ENCODE data around the gene NOMO2.
"Not testable (repeated sequence)": the region's sequence is repeated elsewhere in the genome, so short reads cannot be mapped to it uniquely, and the experiment has no call there.

- TF ChIP-seq HEYL (CRISPR knock-in tag; IDR thresholded peaks at IDR 0.05); CTCF (IDR thresholded peaks at IDR 0.05); EP300 (IDR thresholded peaks at IDR 0.05); POLR2A (IDR thresholded peaks at IDR 0.05; ENCODE audit: low read length); ESRRA (IDR thresholded peaks at IDR 0.05; ENCODE audit: borderline replicate concordance, low read length); ZFP36 (IDR thresholded peaks at IDR 0.05; ENCODE audit: borderline replicate concordance, partially characterized antibody); MAX (IDR thresholded peaks at IDR 0.05); ZC3H11A (IDR thresholded peaks at IDR 0.05); RFX5 (IDR thresholded peaks at IDR 0.05); CHD4 (IDR thresholded peaks at IDR 0.05; ENCODE audit: borderline replicate concordance); PHF8 (IDR thresholded peaks at IDR 0.05; ENCODE audit: borderline replicate concordance, low read depth); BHLHE40 (IDR thresholded peaks at IDR 0.05; ENCODE audit: low read depth, low read length); NR3C1 (IDR thresholded peaks at IDR 0.05): not testable (repeated sequence)
Measured at GRCh38 chr16:18575945-18576344, 14.0 kb upstream of the NOMO2 start.
